Measurements from ENCODE around the gene MAD1L1. TPM values are rescaled to one million over a fixed set of nuclear protein-coding genes. Genes with fewer than 3 reads are reported as not detected.

The MAD1L1 gene
- total RNA-seq, 3 donors from 2014 or later, result 25.3 to 31.2 (median 26.2) TPM

GRCh38 chr7:1886361-1887064 is 346.2 kb downstream of the MAD1L1 start:
- Histone ChIP-seq H3K4me1 (ENCODE audit: low read depth) (no peaks in the 10 kb centered on the region), H3K4me3 (no peak overlapping the region), H3K36me3 (ENCODE audit: low read depth) (no peaks in the 10 kb centered on the region), H3K9me3 (no peaks in the 10 kb centered on the region)
- DNase-seq (no peak), ATAC-seq (no peak)
- TF ChIP-seq CTCF (IDR thresholded peaks at IDR 0.05), result no peak
- intact Hi-C loops (cut with DNase I, micrococcal nuclease), result no loop called here

GRCh38 chr7:1885465-1886226 is 347.1 kb downstream of the MAD1L1 start:
- no peak for DNase-seq
- H3K36me3 ChIP-seq (ENCODE audit: low read depth), result no peaks in the 10 kb centered on the region
- no peak for TF ChIP-seq CTCF (IDR thresholded peaks at IDR 0.05)
- no peak overlapping the region for H3K4me3 ChIP-seq
- H3K4me1 ChIP-seq (ENCODE audit: low read depth), result no peaks in the 10 kb centered on the region
- intact Hi-C loops (cut with DNase I, micrococcal nuclease), result no loop called here
- H3K9me3 ChIP-seq, result no peaks in the 10 kb centered on the region
- no peak for ATAC-seq

GRCh38 chr7:1884583-1885350 is 348.0 kb downstream of the MAD1L1 start:
- no peak for TF ChIP-seq CTCF (IDR thresholded peaks at IDR 0.05)
- intact Hi-C loops (cut with DNase I, micrococcal nuclease), result no loop called here
- ATAC-seq (no peak), DNase-seq (no peak)
- Histone ChIP-seq H3K9me3 (no peaks in the 10 kb centered on the region), H3K4me3 (no peak overlapping the region), H3K4me1 (ENCODE audit: low read depth) (no peaks in the 10 kb centered on the region), H3K36me3 (ENCODE audit: low read depth) (no peaks in the 10 kb centered on the region)

- Histone ChIP-seq H3K4me3 (no peak overlapping the region), H3K9me3 (no peaks in the 10 kb centered on the region), H3K36me3 (ENCODE audit: low read depth) (no peaks in the 10 kb centered on the region), H3K4me1 (ENCODE audit: low read depth) (no peaks in the 10 kb centered on the region)
- DNase-seq, result no peak
- intact Hi-C loops (cut with DNase I, micrococcal nuclease), result no loop called here
- TF ChIP-seq CTCF (IDR thresholded peaks at IDR 0.05), result no peak
- ATAC-seq, result no peak
Observed at GRCh38 chr7:1883834-1884582, 348.7 kb downstream of the MAD1L1 start.

GRCh38 chr7:1883031-1883761 is 349.5 kb downstream of the MAD1L1 start:
- no peak overlapping the region for H3K4me3 ChIP-seq
- ATAC-seq, result no peak
- intact Hi-C loops (cut with DNase I, micrococcal nuclease), result no loop called here
- DNase-seq, result no peak
- no peaks in the 10 kb centered on the region for H3K36me3 ChIP-seq (ENCODE audit: low read depth)
- H3K4me1 ChIP-seq (ENCODE audit: low read depth), result no peaks in the 10 kb centered on the region
- TF ChIP-seq CTCF (IDR thresholded peaks at IDR 0.05), result no peak
- no peaks in the 10 kb centered on the region for H3K9me3 ChIP-seq
